Measurements from ENCODE around the gene CLCNKB.

DNA sequence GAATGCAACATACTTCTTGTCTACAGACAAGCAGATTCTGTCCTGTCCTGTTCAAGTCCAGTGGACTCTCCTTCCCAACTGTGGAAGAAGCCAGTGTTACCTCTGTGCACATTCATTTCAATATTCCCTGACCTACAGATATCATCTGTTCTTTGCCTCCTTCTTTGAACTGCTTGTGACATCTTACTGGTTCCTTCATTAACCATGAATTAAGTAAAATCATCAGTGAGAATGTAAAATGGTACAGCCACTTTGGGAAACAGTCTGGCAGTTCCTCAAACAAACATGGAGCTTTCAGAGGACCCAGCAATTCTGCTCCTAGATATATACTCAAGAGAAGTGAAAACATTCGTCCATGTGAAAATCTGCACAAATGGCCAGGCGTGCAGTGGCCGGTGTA, 32.7 kb upstream of the CLCNKB start:
- TF ChIP-seq, protein P1, sequence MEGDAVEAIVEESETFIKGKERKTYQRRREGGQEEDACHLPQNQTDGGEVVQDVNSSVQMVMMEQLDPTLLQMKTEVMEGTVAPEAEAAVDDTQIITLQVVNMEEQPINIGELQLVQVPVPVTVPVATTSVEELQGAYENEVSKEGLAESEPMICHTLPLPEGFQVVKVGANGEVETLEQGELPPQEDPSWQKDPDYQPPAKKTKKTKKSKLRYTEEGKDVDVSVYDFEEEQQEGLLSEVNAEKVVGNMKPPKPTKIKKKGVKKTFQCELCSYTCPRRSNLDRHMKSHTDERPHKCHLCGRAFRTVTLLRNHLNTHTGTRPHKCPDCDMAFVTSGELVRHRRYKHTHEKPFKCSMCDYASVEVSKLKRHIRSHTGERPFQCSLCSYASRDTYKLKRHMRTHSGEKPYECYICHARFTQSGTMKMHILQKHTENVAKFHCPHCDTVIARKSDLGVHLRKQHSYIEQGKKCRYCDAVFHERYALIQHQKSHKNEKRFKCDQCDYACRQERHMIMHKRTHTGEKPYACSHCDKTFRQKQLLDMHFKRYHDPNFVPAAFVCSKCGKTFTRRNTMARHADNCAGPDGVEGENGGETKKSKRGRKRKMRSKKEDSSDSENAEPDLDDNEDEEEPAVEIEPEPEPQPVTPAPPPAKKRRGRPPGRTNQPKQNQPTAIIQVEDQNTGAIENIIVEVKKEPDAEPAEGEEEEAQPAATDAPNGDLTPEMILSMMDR (conservative IDR thresholded peaks at IDR 0.05; ENCODE audit: low read depth, low read length), result no peak
- TF ChIP-seq EZH2 (IDR thresholded peaks at IDR 0.05; ENCODE audit: low read length, unreplicated experiment), result no peak
